Pancreas (tissue), 10 donors: ENCODE results near the gene MUC5AC. TPM values are rescaled to one million over a fixed set of nuclear protein-coding genes. Genes with fewer than 3 reads are reported as not detected.

Experiments
- ATAC-seq, 4 donors: fragments of 200-7000 bp; cut with Tn5 transposase; one replicate each; pipeline versions ENCODE4 v1.8.0 to v1.9.1; 2020; ENCODE audit warnings: mild to moderate bottlenecking in 4 of 4, moderate library complexity in 4 of 4
- DNase-seq, 6 donors: peaks; one replicate each; pipeline ENCODE4 v3.0.0-alpha.2; 2020
- FAIRE-seq: peaks from 2 replicates; lab custom pipeline; 2012; peaks lifted over from hg19 to GRCh38; lab: Jason Lieb, UNC
- H3K27ac ChIP-seq, 4 donors: fragments of 200-600 bp; sonication (generic); 1 replicate in 3 of 4; 2 replicates in 1 of 4; pipeline versions ENCODE4 v1.5.0 to v1.8.0; 2020
- H3K27me3 ChIP-seq, 4 donors: fragments of 200-600 bp; one replicate each; pipeline ENCODE4 v1.8.0; 2021
- H3K36me3 ChIP-seq, 3 donors: fragments of 200-600 bp; sonication (generic) in 1 of 3; one replicate each; pipeline versions ENCODE4 v1.5.0 to v1.8.0; 2020 to 2021
- H3K4me1 ChIP-seq, 3 donors: fragments of 200-600 bp; one replicate each; pipeline ENCODE4 v1.8.0; 2021
- H3K4me3 ChIP-seq, 4 donors: fragments of 200-600 bp; sonication (generic) in 2 of 4; one replicate each; pipeline versions ENCODE4 v1.5.0 to v1.8.0; 2020 to 2021
- H3K9me3 ChIP-seq, 4 donors: fragments of 200-600 bp; one replicate each; pipeline ENCODE4 v1.8.0; 2021
- WGBS, 2 donors: extraction: QIAGEN DNeasy Blood & Tissue Kit; methylation state at CpG; one replicate each; pipeline ENCODE4 v1.1.7; 2013; 5-methylcytosine and 5-hydroxymethylcytosine counted together
- intact Hi-C, 3 donors: fragments of 100-400 bp; cut with DNase I; formaldehyde crosslinking; loops; one replicate each; pipeline versions ENCODE4 v1.11.1 to v1.14.2; 2022
- polyA plus RNA-seq, 2 donors: library from polyadenylated mRNA; stranded (reverse); fragments of 200-250 nt; gene quantifications; one replicate each; pipeline ENCODE4 v1.2.3, GENCODE V29; 2013
- total RNA-seq, 6 donors: library from RNA; stranded (reverse); fragmentation: NEBNext Ultra II Directional in 4 of 6; extraction: Animal tissue kit (Norgen Biotek cat#: 25700) in 4 of 6; gene quantifications; one replicate each; pipeline versions ENCODE4 v1.2.1 to v1.2.4, GENCODE V29; 2021 to 2023
- TF ChIP-seq, protein P1 (sequence below), 4 donors: fragments of 200-600 bp; sonication (generic) in 3 of 4; IDR thresholded peaks; one replicate each; pipeline versions ENCODE4 v1.5.0 to v1.8.0; 2021; ENCODE audit warnings: antibody characterized with exemption in 4 of 4
- donor health status: healthy with polysubstance abuse.
- donor health status: DM: no; HTN: no; CAD: no; lungs with moderate emphysema.
- donor health status: DM: no; HTN: no; CAD: no.
- donor health status: control.
- donor health status: control.
- donor health status: Bipolar disorder and iron deficiency.
- donor health status: DM: yes; HTN: yes; CAD: no.
- donor health status: DM: no; HTN: no; CAD: no.
- donor health status: DM: no; HTN: no; CAD: no.
- donor health status: DM: yes; HTN: yes; CAD: no.

MUC5AC gene
- total and polyA plus RNA-seq, 8 donors: 0.02 to 4.2 (median 0.04) TPM; not detected in 5

DNA sequence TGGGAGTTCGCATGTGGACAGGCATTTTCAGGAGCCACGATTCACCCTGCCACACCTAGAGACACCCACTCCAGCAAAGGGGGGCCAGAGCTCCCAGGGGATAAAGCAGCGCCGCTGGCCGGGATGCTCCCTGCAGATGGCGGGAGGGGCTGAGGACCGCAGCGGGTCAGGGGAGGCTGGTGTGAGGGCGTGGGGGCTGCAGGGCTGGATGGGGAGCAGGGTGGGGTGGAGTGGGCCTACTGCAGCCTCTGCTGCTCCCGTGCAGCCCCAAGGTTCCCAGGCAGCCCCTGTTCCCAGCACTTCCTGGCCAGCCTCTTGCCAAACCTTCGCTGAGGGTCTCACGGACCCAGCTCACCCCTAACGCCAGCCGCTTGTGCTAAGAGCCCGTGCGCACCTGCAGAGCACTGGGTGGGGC is 78.2 kb downstream of the MUC5AC start:
- no peaks in the 10 kb centered on the region for H3K4me1 ChIP-seq
- ATAC-seq (no peak), DNase-seq (peak in 3 of 6 donors; percentile 11 to 58 (median 49)), FAIRE-seq (no peak)
- H3K27ac ChIP-seq: no peak overlapping the region
- intact Hi-C loops: no loop called here
- TF ChIP-seq, protein P1, sequence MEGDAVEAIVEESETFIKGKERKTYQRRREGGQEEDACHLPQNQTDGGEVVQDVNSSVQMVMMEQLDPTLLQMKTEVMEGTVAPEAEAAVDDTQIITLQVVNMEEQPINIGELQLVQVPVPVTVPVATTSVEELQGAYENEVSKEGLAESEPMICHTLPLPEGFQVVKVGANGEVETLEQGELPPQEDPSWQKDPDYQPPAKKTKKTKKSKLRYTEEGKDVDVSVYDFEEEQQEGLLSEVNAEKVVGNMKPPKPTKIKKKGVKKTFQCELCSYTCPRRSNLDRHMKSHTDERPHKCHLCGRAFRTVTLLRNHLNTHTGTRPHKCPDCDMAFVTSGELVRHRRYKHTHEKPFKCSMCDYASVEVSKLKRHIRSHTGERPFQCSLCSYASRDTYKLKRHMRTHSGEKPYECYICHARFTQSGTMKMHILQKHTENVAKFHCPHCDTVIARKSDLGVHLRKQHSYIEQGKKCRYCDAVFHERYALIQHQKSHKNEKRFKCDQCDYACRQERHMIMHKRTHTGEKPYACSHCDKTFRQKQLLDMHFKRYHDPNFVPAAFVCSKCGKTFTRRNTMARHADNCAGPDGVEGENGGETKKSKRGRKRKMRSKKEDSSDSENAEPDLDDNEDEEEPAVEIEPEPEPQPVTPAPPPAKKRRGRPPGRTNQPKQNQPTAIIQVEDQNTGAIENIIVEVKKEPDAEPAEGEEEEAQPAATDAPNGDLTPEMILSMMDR (IDR thresholded peaks at IDR 0.05): no peak
- no peaks in the 10 kb centered on the region for H3K27me3 ChIP-seq
- 76 to 90% methylated on average over 14 to 16 of the region's 16 CpGs for WGBS, 2 donors
- H3K4me3 ChIP-seq: no peak overlapping the region
- H3K9me3 ChIP-seq: no peaks in the 10 kb centered on the region
- no peaks in the 10 kb centered on the region for H3K36me3 ChIP-seq

GRCh38 chr11:1236316-1237127 is 78.8 kb downstream of the MUC5AC start:
- H3K36me3 ChIP-seq: no peaks in the 10 kb centered on the region
- H3K27me3 ChIP-seq: no peaks in the 10 kb centered on the region
- FAIRE-seq (no peak), DNase-seq (peak in 3 of 6 donors; percentile 23 to 71 (median 50)), ATAC-seq (no peak)
- no peak overlapping the region for H3K27ac ChIP-seq
- no peaks in the 10 kb centered on the region for H3K9me3 ChIP-seq
- no peak overlapping the region for H3K4me3 ChIP-seq
- TF ChIP-seq, protein P1 (IDR thresholded peaks at IDR 0.05): no peak
- no peaks in the 10 kb centered on the region for H3K4me1 ChIP-seq
- WGBS, 2 donors: 85 to 91% methylated on average over 37 of the region's 37 CpGs
- intact Hi-C loops: no loop called here

DNA sequence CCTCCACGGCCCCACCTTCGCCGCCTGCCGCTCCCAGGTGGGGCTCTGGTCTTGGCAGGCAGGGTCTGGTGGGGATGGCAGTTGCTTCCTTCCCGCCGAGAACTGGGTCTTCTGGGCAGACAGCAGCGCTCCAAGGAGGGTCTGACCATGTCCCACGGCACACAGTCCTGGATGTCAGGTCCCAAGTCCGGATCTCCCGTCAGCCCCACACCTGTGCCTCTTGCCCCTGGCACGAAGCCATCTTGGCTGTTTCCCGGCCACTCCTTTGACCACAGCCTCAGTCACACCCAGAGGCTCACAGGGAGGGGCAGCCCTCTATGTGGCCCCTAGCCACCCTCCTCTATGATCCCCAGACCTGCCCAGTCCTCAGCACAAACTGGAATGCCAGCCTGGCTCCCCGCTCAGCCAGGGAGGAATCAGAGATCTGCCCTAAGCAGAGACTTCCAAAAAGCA is 79.4 kb downstream of the MUC5AC start:
- TF ChIP-seq, protein P1 (IDR thresholded peaks at IDR 0.05): no peak
- ATAC-seq (no peak), DNase-seq (peak in 3 of 6 donors; percentile 43 to 69 (median 49)), FAIRE-seq (no peak)
- Histone ChIP-seq H3K27ac (no peak overlapping the region), H3K9me3 (no peaks in the 10 kb centered on the region), H3K36me3 (no peaks in the 10 kb centered on the region), H3K27me3 (no peaks in the 10 kb centered on the region), H3K4me1 (no peaks in the 10 kb centered on the region), H3K4me3 (no peak overlapping the region)
- intact Hi-C loops: no loop called here
- WGBS, 2 donors: 80 to 85% methylated on average over 13 of the region's 13 CpGs

GRCh38 chr11:1237851-1238250 is 80.1 kb downstream of the MUC5AC start:
- no peak for ATAC-seq
- H3K9me3 ChIP-seq: no peaks in the 10 kb centered on the region
- TF ChIP-seq, protein P1 (IDR thresholded peaks at IDR 0.05): no peak
- no peaks in the 10 kb centered on the region for H3K4me1 ChIP-seq
- FAIRE-seq: no peak
- peak in 3 of 6 donors; percentile 11 to 57 (median 47) for DNase-seq
- intact Hi-C loops: no loop called here
- no peak overlapping the region for H3K27ac ChIP-seq
- no peaks in the 10 kb centered on the region for H3K27me3 ChIP-seq
- H3K4me3 ChIP-seq: no peak overlapping the region
- no peaks in the 10 kb centered on the region for H3K36me3 ChIP-seq
- 74 to 83% methylated on average over 10 of the region's 10 CpGs for WGBS, 2 donors
